ENCODE measurements around the gene PTPRN2.

DNA sequence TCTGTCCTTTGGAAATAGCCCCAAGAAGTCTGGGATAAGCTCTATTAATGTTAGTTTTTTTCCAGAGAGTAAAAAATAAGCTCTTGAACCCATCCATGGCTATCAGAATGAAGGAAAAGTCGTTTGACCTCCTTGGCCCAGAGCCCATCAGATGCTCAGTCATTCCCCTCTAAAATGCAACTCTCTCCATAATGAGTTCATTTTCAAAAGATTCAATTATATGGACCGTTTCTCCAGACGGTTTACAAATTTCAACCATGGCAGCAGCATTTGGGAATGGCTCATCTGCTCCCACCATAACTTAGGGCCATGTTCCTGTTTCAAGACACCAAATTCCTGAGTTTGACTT is 220.0 kb downstream of the PTPRN2 start:
- TF ChIP-seq, protein P1, sequence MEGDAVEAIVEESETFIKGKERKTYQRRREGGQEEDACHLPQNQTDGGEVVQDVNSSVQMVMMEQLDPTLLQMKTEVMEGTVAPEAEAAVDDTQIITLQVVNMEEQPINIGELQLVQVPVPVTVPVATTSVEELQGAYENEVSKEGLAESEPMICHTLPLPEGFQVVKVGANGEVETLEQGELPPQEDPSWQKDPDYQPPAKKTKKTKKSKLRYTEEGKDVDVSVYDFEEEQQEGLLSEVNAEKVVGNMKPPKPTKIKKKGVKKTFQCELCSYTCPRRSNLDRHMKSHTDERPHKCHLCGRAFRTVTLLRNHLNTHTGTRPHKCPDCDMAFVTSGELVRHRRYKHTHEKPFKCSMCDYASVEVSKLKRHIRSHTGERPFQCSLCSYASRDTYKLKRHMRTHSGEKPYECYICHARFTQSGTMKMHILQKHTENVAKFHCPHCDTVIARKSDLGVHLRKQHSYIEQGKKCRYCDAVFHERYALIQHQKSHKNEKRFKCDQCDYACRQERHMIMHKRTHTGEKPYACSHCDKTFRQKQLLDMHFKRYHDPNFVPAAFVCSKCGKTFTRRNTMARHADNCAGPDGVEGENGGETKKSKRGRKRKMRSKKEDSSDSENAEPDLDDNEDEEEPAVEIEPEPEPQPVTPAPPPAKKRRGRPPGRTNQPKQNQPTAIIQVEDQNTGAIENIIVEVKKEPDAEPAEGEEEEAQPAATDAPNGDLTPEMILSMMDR (conservative IDR thresholded peaks at IDR 0.05), result no peak
- no peak for TF ChIP-seq EZH2 (IDR thresholded peaks at IDR 0.05; ENCODE audit: low read depth)

All from PC-9 (cell line).